DOHH2 (cell line): ENCODE data around the gene PRDM16.

Experiments used
- H3F3A ChIP-seq: fragments of 200-600 bp; sonication (generic), shearing (Covaris generic); 2 replicates; pipeline ENCODE4 v1.6.0; 2016; ENCODE audit warnings: antibody characterized with exemption, mild to moderate bottlenecking; ENCODE audit not compliant: control insufficient read depth, insufficient read depth
- H3K27ac ChIP-seq: fragments of 200-600 bp; sonication (generic); 2 replicates; pipeline ENCODE4 v1.5.1; 2014; ENCODE audit warnings: low read depth, mild to moderate bottlenecking, low read length, moderate library complexity
- H3K27me3 ChIP-seq: fragments of 200-600 bp; sonication (generic); 2 replicates; pipeline ENCODE4 v1.6.1; 2014; ENCODE audit warnings: mild to moderate bottlenecking, low read length, mixed read lengths; ENCODE audit not compliant: control insufficient read depth
- H3K36me3 ChIP-seq: fragments of 200-600 bp; sonication (generic); 2 replicates; pipeline ENCODE4 v1.6.1; 2014; ENCODE audit warnings: mild to moderate bottlenecking, low read length, moderate library complexity, mixed read lengths; ENCODE audit not compliant: control insufficient read depth
- H3K4me1 ChIP-seq: fragments of 200-600 bp; sonication (generic); 2 replicates; pipeline ENCODE4 v1.6.1; 2014; ENCODE audit warnings: mild to moderate bottlenecking, low read length, mixed read lengths; ENCODE audit not compliant: control insufficient read depth
- H3K4me2 ChIP-seq: fragments of 200-600 bp; sonication (generic); 2 replicates; pipeline ENCODE4 v1.6.0; 2014; ENCODE audit warnings: mild to moderate bottlenecking, low read length, moderate library complexity
- H3K4me3 ChIP-seq: fragments of 200-600 bp; sonication (generic); 2 replicates; pipeline ENCODE4 v1.5.1; 2014; ENCODE audit warnings: mild to moderate bottlenecking, low read length, mixed read lengths
- H3K79me2 ChIP-seq: fragments of 200-600 bp; sonication (generic); 2 replicates; pipeline ENCODE4 v1.6.1; 2014; ENCODE audit warnings: mild to moderate bottlenecking, low read length, mixed read lengths; ENCODE audit not compliant: control insufficient read depth
- H3K9me2 ChIP-seq: fragments of 200-600 bp; sonication (generic); replicated peaks from 2 replicates; pipeline ENCODE4 v1.6.1; 2014; ENCODE audit warnings: mild to moderate bottlenecking, low read length, mixed read lengths; ENCODE audit not compliant: control insufficient read depth
- H3K9me3 ChIP-seq: fragments of 200-600 bp; sonication (generic); 2 replicates; pipeline ENCODE4 v1.6.1; 2014; ENCODE audit warnings: antibody characterized with exemption, low read length, mixed read lengths; ENCODE audit not compliant: control insufficient read depth, insufficient read depth
- H4K20me1 ChIP-seq: fragments of 200-600 bp; sonication (generic); 2 replicates; pipeline ENCODE4 v1.6.0; 2014; ENCODE audit warnings: low read depth, mild to moderate bottlenecking, antibody characterized with exemption, low read length, moderate library complexity; ENCODE audit not compliant: control insufficient read depth, insufficient read depth
- CTCF ChIP-seq: fragments of 200-600 bp; sonication (generic); IDR thresholded peaks from one replicate; pipeline ENCODE4 v1.5.1; 2014; ENCODE audit warnings: antibody characterized with exemption, mild to moderate bottlenecking, low read depth, low read length; ENCODE audit not compliant: poor library complexity, severe bottlenecking
- EZH2phosphoT487 ChIP-seq: fragments of 200-600 bp; sonication (generic); IDR thresholded peaks from 2 replicates; pipeline ENCODE4 v1.6.1; 2017; ENCODE audit warnings: borderline replicate concordance, mild to moderate bottlenecking, antibody characterized with exemption, low read length, moderate library complexity, mixed read lengths

PRDM16 gene

GRCh38 chr1:3073186-3073488, 4.1 kb downstream of the PRDM16 start:
- Histone ChIP-seq H3F3A (no peaks in the 10 kb centered on the region), H3K9me2 (no peaks in the 10 kb centered on the region), H3K79me2 (no peaks in the 10 kb centered on the region), H3K4me1 (no peaks in the 10 kb centered on the region), H3K27me3 (no peaks in the 10 kb centered on the region), H3K4me3 (no peak overlapping the region), H3K4me2 (no peak overlapping the region), H4K20me1 (no peaks in the 10 kb centered on the region), H3K36me3 (no peaks in the 10 kb centered on the region), H3K9me3 (0 out of 2 replicates have a peak, but pooled peaks cover 3% of the 10 kb centered on the region), H3K27ac (no peak overlapping the region)
- no peak for TF ChIP-seq EZH2phosphoT487
- no peak for TF ChIP-seq CTCF

DNA sequence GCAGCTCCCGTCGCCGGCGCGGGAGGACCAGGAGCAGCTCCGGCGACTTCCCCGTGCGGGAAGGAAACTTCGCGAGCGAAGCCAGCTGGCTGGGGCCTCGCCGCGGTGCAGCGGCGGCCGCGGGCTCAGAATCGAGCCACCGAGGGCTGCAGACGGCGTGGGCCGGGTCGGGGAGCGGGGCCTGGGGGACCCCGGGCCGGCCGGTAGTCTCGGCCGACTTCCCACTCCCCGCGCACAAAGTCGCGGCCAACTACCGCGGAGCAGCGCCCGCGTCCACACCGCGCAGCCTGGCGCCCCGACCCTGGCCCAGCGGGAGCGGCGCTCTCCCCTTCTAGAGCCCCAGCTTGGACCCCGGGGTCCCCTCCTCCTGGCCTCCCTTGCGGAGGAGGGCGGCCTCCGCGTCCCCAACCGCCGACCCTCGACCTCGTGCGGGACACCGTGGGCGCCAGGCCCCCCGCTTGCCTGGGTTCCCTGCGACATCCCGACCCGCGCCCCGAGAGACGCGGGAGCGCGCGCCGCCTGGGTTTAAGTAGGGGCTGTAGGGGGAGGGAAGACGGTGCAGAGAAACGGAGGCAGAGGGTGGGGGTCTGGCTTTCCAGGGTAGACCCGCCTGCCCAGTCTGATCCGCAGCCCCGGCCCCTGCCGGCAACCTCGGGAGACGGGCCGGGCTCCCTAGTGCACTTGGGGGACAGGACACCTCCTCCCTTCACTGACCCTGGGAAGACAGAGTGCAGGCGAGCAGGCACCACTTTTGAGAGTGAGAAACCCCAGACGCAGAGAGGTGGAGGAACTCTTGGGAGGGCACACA, 4.7 kb downstream of the PRDM16 start:
- H3K79me2 ChIP-seq: no peaks in the 10 kb centered on the region
- no peaks in the 10 kb centered on the region for H3K27me3 ChIP-seq
- H4K20me1 ChIP-seq: no peaks in the 10 kb centered on the region
- H3K9me3 ChIP-seq: 0 out of 2 replicates have a peak, but pooled peaks cover 3% of the 10 kb centered on the region
- TF ChIP-seq CTCF (no peak), EZH2phosphoT487 (no peak)
- no peak overlapping the region for H3K4me2 ChIP-seq
- no peaks in the 10 kb centered on the region for H3K9me2 ChIP-seq
- no peaks in the 10 kb centered on the region for H3K36me3 ChIP-seq
- no peaks in the 10 kb centered on the region for H3F3A ChIP-seq
- H3K27ac ChIP-seq: no peak overlapping the region
- H3K4me1 ChIP-seq: no peaks in the 10 kb centered on the region
- H3K4me3 ChIP-seq: no peak overlapping the region

GRCh38 chr1:3074297-3074741, 5.3 kb downstream of the PRDM16 start:
- H3K36me3 ChIP-seq: no peaks in the 10 kb centered on the region
- H3F3A ChIP-seq: no peaks in the 10 kb centered on the region
- no peak overlapping the region for H3K27ac ChIP-seq
- no peaks in the 10 kb centered on the region for H3K27me3 ChIP-seq
- H3K9me3 ChIP-seq: 0 out of 2 replicates have a peak, but pooled peaks cover 3% of the 10 kb centered on the region
- H3K79me2 ChIP-seq: no peaks in the 10 kb centered on the region
- no peaks in the 10 kb centered on the region for H4K20me1 ChIP-seq
- H3K4me3 ChIP-seq: no peak overlapping the region
- no peak overlapping the region for H3K4me2 ChIP-seq
- no peaks in the 10 kb centered on the region for H3K4me1 ChIP-seq
- H3K9me2 ChIP-seq: no peaks in the 10 kb centered on the region
- no peak for TF ChIP-seq CTCF
- no peak for TF ChIP-seq EZH2phosphoT487
